ENCODE data around the gene LIMA1.

GRCh38 chr12:50232206-50232605, 51.1 kb downstream of the LIMA1 start:
- no peak for TF ChIP-seq EZH2 (IDR thresholded peaks at IDR 0.05; ENCODE audit: borderline replicate concordance, insufficient read depth, low read depth, low read length, poor library complexity, severe bottlenecking)
- no peak for TF ChIP-seq CTCF (IDR thresholded peaks at IDR 0.05)
